ENCODE data around the gene OGFOD3. TPM values are rescaled to one million over a fixed set of nuclear protein-coding genes. Genes with fewer than 3 reads are reported as not detected.

The OGFOD3 gene
- total RNA-seq, 4 donors from 2014 or later = 15.0 to 44.4 (median 24.8) TPM

- H3K4me1 ChIP-seq = peaks cover 0 to 4% of the 10 kb centered on the region in 2 donors
- H3K27me3 ChIP-seq = no peaks in the 10 kb centered on the region
- intact Hi-C loops (cut with DNase I; ENCODE audit: low total_unique reads) = no loop called here
- H3K36me3 ChIP-seq = no peaks in the 10 kb centered on the region
- H3K4me3 ChIP-seq = no peak overlapping the region
- TF ChIP-seq POLR2A (IDR thresholded peaks at IDR 0.05) = no peak
- TF ChIP-seq CTCF (IDR thresholded peaks at IDR 0.05) = no peak
- H3K27ac ChIP-seq = peak overlapping the region in 1 of 2 donors; percentile 41
- DNase-seq = no peak
- H3K9me3 ChIP-seq = no peaks in the 10 kb centered on the region
Measured at GRCh38 chr17:82445542-82445941, 27.2 kb upstream of the OGFOD3 start.

- no peaks in the 10 kb centered on the region for H3K27me3 ChIP-seq
- intact Hi-C loops (cut with DNase I; ENCODE audit: low total_unique reads) = no loop called here
- H3K4me1 ChIP-seq = peaks cover 0 to 4% of the 10 kb centered on the region in 2 donors
- no peaks in the 10 kb centered on the region for H3K9me3 ChIP-seq
- H3K4me3 ChIP-seq = no peak overlapping the region
- no peak for TF ChIP-seq POLR2A (IDR thresholded peaks at IDR 0.05)
- no peak for TF ChIP-seq CTCF (IDR thresholded peaks at IDR 0.05)
- H3K27ac ChIP-seq = peak overlapping the region in 1 of 2 donors; percentile 41
- H3K36me3 ChIP-seq = no peaks in the 10 kb centered on the region
- DNase-seq = no peak
Measured at GRCh38 chr17:82444941-82445521, 26.6 kb upstream of the OGFOD3 start.

GRCh38 chr17:82444284-82444893 lies 26.0 kb upstream of the OGFOD3 start:
- intact Hi-C loops (cut with DNase I; ENCODE audit: low total_unique reads) = no loop called here
- Histone ChIP-seq H3K4me1 (peaks cover 0 to 4% of the 10 kb centered on the region in 2 donors), H3K27me3 (no peaks in the 10 kb centered on the region), H3K36me3 (no peaks in the 10 kb centered on the region), H3K27ac (no peak overlapping the region), H3K4me3 (no peak overlapping the region), H3K9me3 (no peaks in the 10 kb centered on the region)
- no peak for DNase-seq
- TF ChIP-seq POLR2A (IDR thresholded peaks at IDR 0.05) = no peak
- TF ChIP-seq CTCF (IDR thresholded peaks at IDR 0.05) = no peak

- peaks cover 0 to 4% of the 10 kb centered on the region in 2 donors for H3K4me1 ChIP-seq
- no peaks in the 10 kb centered on the region for H3K36me3 ChIP-seq
- H3K27ac ChIP-seq = no peak overlapping the region
- intact Hi-C loops (cut with DNase I; ENCODE audit: low total_unique reads) = no loop called here
- no peaks in the 10 kb centered on the region for H3K27me3 ChIP-seq
- H3K9me3 ChIP-seq = no peaks in the 10 kb centered on the region
- TF ChIP-seq CTCF (IDR thresholded peaks at IDR 0.05) = no peak
- DNase-seq = no peak
- H3K4me3 ChIP-seq = no peak overlapping the region
Measured at GRCh38 chr17:82443465-82444283, 25.3 kb upstream of the OGFOD3 start.
